Esophagus mucosa (tissue), 1 donor: ENCODE data around the gene SLC38A6. TPM values are rescaled to one million over a fixed set of nuclear protein-coding genes. Genes with fewer than 3 reads are reported as not detected.

Source experiments
- ATAC-seq: fragments of 200-7000 bp; cut with Tn5 transposase; one replicate; pipeline ENCODE4 v1.9.1; 2020
- total RNA-seq: library from RNA; stranded (reverse); gene quantifications from one replicate; pipeline ENCODE4 v1.2.4, GENCODE V29; 2023
- donor health status: DM: yes; HTN: yes; CAD: no.

SLC38A6 gene
- total RNA-seq, 1 donor from 2014 or later = 3.4 TPM

DNA sequence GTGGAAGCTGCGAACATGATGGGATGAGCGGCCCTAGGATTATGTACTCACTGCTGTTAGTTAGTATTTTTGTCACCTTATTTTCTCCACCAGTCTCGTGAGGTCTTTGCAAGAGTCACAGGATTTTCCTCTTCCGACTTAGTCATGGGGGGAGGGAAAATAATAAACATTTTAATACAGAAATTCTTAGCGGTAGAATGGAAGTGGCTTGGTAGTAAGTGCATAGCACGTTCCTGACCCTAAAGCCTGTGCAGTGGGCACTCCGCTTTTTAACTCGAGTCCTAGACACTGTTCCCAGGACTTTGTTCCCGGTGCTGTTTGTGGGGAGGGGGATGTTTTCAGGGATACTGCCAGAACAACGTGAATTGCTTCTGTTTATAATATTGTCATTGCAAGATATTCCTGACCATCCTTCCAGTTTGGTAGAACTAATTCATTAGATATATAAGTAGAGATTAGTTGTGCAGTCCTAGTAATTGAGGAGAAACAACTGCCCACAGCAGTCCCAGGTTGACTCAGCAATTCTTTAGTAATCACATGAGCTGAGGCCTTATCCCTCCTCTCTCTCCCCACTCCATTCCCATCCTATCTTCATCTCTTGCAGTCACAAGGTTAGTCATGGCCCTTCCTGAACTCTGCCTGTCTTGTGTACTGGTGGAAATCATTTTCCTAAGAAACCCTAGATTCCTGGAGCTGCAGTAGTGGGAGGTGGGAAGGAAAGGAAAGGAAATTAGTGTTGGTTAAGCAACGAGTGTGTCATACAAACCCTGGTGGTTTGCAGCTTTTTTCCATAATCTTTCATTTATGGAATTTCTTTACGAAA, 799 bp downstream of the SLC38A6 start:
- ATAC-seq = no peak

DNA sequence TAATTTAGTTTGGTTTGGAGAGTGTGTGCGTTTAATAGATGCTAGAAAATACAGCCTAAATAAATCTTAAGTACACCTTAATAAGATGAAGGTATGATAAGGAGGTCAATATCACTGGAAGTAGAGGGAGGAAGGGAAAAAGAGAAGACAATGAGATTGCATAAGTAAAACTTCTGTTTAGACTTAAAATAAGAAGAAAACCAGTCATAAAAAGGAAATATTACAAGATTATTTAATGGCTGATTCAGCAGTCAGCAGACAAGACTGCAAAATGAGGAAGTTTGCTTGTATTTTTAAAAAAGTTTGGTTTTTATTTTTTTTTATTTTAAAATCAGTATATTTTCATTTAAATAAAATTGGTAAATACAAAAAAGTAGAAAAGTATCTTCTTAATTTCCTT, 3.2 kb downstream of the SLC38A6 start:
- ATAC-seq = no peak

DNA sequence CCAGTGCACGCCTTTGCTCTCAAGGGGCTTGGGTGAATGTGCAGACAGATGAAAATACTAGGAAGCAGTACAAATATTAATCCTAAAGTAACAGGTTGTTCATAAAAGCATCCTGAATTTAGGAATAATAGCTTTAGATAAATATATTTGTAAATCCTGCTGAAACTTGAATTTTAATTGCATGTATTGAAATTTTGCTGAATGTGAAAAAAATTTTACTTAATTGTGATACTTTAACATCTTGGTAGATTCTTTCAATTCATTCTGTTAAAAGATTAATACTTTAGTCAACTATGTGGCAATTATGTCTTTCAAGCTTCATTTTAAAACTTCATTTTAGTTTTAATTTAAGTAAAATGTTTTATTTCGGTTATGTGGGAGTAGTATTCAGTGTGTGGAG, 5.5 kb downstream of the SLC38A6 start:
- no peak for ATAC-seq

- no peak for ATAC-seq
These were observed 8.6 kb downstream of the SLC38A6 start for GRCh38 chr14:60989599-60989998.

GRCh38 chr14:60998617-60999016, 17.6 kb downstream of the SLC38A6 start:
- ATAC-seq = no peak

- no peak for ATAC-seq
These were observed 18.5 kb downstream of the SLC38A6 start for GRCh38 chr14:60999536-60999935.

DNA sequence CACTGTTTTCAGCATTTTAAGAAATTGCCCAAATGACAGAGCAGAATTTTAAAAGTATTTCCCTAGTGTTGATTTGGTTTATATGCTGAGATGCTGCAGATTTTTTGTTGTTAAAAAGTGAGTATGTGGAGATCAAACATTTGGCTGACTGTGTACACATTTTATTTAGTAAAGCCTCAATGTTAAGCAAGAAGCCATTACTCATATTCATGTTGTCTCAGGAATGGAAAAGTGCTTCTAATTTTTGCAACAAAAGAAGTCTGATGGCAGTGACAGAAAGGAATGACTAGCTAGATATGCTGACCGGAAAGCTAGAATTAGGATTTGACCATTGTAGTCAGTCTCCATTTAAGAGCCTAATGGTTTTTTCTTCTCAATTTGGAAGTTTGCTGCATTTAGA, 22.5 kb downstream of the SLC38A6 start:
- no peak for ATAC-seq

DNA sequence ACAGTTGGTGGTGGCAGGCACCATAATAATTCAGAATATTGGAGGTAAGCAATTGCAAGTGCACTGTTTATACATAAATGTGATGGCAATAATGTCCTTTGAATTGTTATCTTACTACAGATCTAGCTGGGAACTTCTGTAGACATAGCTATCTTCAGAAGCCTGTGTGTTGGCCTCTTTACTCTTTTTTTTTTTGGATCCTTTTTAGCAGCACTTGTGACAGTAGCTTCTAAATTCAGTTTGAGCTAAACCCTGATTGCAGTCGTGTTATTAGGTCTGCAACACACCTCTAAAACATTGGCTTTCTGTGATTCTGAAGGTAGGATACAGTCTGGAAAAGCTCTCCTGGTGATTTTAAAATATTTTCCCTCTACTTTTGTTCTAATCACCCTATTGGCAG, 38.5 kb downstream of the SLC38A6 start:
- no peak for ATAC-seq

GRCh38 chr14:61025251-61026223, 44.5 kb downstream of the SLC38A6 start:
- ATAC-seq = no peak

- ATAC-seq = no peak
These were observed 45.5 kb downstream of the SLC38A6 start for GRCh38 chr14:61026526-61026925.

GRCh38 chr14:61031026-61031425, 50.0 kb downstream of the SLC38A6 start:
- no peak for ATAC-seq

GRCh38 chr14:61033054-61033453, 52.0 kb downstream of the SLC38A6 start:
- ATAC-seq = no peak

DNA sequence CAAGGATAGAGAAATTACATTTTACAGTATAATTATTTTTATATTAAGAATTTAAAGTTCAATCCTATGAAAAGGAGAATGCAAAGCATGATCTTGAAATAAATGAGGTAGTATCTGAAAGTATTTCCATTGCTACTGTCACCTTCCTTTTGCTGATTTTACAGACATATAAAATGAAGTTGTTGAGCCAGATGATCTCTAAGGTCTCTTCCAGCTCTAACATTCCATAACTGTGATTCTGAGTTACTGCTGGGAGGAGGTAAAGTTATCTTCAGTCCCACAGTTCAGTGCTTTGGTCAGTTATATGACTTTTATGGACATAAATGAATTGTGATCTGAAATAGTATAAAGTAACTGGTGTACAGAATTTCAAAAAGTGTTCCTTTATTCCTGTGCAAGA, 52.8 kb downstream of the SLC38A6 start:
- no peak for ATAC-seq

DNA sequence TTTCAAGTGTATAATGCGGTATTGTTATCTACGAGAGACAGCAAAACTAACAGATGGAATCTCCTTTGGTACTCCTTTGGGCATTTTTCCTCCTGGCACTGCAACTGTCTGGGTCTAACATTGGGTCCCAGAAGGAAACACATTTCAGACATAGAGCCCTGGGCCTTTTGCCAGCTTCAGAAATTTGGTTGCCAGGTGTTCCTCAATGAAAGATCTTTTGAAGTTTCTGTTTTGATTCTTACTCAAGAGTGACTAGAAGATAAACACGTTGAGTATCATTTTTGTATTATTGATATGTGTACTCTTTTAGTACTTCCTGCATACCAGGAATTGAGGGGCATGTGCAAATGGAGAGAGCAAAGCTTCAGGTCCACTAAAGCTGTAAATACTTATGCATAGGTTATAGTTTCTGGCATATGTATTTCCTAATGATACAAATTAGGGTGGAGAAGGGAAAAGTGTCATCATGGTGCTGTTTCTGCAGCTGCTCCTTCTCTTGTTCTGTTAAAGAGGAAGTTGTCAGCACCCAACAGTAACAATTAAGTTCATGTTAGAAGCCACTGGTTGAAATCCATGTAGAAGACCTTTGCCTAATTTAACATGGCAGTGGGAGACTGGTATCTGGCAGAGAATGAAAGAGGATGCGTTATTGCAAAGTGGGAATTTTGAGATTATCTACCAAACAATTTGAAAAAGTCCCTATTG, 53.5 kb downstream of the SLC38A6 start:
- ATAC-seq = no peak

DNA sequence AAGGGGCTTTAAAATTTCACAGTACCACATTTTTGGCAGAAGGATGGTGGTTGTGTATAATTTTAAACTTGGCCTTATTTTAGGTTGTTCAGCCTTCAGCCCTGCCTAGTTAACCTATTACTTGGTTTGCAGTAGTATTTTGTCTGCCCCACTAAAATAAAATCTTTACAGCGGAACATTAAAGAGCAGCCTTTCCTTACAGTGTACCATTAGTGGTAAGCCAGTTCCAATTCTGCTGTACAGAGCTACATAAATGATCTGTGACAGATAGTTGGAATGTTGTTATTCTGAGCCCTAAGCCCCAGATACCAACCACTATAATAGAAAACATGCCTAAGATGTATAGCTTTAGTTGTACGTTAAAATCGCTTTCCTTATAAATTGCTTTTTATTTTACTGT, 56.2 kb downstream of the SLC38A6 start:
- ATAC-seq = no peak

DNA sequence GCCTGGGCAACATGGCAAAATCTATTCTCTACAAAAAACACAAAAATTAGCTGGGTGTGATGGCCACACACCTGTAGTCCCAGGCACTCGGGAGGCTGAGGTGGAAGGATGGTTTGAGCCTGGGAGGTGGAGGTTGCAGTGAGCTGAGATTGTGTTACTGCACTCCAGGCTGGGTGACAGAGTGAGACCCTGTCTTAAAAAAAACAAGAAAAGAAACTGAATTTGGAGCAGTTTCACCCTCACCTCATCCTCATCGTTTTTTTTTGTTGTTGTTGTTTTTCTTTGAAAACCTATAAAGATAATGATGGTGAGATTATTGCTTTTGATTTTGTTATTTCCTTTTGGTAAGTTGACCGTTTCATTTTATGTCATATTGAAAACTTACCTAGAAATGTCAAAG, 60.7 kb downstream of the SLC38A6 start:
- no peak for ATAC-seq

- ATAC-seq = no peak
These were observed 61.2 kb downstream of the SLC38A6 start for GRCh38 chr14:61042220-61042619.

- ATAC-seq = no peak
These were observed 62.5 kb downstream of the SLC38A6 start for GRCh38 chr14:61043506-61043905.

- ATAC-seq = no peak
These were observed 66.0 kb downstream of the SLC38A6 start for GRCh38 chr14:61047021-61047420.

- no peak for ATAC-seq
These were observed 67.6 kb downstream of the SLC38A6 start for GRCh38 chr14:61048640-61049039.

- no peak for ATAC-seq
These were observed 69.4 kb downstream of the SLC38A6 start for GRCh38 chr14:61050417-61050816.

GRCh38 chr14:61051051-61051450, 70.0 kb downstream of the SLC38A6 start:
- no peak for ATAC-seq

GRCh38 chr14:61051621-61052020, 70.6 kb downstream of the SLC38A6 start:
- ATAC-seq = no peak
